ENCODE measurements around the gene KCNJ6. TPM values are rescaled to one million over a fixed set of nuclear protein-coding genes. Genes with fewer than 3 reads are reported as not detected.
"Not testable (repeated sequence)": the region's sequence is repeated elsewhere in the genome, so short reads cannot be mapped to it uniquely, and the experiment has no call there.

Gene KCNJ6
- total and polyA plus RNA-seq, 3 donors from 2014 or later: 0.24 to 0.25 (median 0.25) TPM

DNA sequence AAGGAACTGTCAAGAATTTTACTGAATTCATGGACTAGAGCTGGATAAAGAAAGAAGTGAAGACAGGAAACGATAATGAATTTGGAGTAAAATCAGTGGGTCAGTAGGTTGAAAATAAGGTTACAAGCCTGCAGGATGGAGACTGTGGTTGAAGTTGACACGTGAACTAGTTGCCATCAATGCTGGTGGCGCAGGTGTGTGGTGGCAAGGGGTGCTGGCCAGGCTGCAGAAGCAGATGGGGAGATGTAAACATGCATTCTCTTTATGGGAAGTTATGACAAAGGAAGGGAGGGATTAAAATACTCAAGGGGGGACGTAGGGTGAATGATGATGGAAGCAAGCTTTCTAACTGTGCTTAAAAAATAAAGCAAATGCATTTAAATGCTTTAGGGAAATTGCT lies 263.1 kb downstream of the KCNJ6 start:
- no peak for DNase-seq
- 92 to 94% methylated on average over 4 of the region's 4 CpGs for WGBS, 2 donors
- no peaks in the 10 kb centered on the region for H3K27me3 ChIP-seq
- intact Hi-C loops (cut with DNase I; ENCODE audit: low total_unique reads): no loop called here
- H3K36me3 ChIP-seq (ENCODE audit: low read depth, missing control alignments): no peaks in the 10 kb centered on the region
- H3K4me1 ChIP-seq: peaks cover 5% of the 10 kb centered on the region
- no peak overlapping the region for H3K27ac ChIP-seq
- no peak overlapping the region for H3K4me3 ChIP-seq
- TF ChIP-seq, protein P1, sequence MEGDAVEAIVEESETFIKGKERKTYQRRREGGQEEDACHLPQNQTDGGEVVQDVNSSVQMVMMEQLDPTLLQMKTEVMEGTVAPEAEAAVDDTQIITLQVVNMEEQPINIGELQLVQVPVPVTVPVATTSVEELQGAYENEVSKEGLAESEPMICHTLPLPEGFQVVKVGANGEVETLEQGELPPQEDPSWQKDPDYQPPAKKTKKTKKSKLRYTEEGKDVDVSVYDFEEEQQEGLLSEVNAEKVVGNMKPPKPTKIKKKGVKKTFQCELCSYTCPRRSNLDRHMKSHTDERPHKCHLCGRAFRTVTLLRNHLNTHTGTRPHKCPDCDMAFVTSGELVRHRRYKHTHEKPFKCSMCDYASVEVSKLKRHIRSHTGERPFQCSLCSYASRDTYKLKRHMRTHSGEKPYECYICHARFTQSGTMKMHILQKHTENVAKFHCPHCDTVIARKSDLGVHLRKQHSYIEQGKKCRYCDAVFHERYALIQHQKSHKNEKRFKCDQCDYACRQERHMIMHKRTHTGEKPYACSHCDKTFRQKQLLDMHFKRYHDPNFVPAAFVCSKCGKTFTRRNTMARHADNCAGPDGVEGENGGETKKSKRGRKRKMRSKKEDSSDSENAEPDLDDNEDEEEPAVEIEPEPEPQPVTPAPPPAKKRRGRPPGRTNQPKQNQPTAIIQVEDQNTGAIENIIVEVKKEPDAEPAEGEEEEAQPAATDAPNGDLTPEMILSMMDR (IDR thresholded peaks at IDR 0.05): no peak
- no peak for TF ChIP-seq POLR2A (IDR thresholded peaks at IDR 0.05)
- H3K9me3 ChIP-seq: no peaks in the 10 kb centered on the region

DNA sequence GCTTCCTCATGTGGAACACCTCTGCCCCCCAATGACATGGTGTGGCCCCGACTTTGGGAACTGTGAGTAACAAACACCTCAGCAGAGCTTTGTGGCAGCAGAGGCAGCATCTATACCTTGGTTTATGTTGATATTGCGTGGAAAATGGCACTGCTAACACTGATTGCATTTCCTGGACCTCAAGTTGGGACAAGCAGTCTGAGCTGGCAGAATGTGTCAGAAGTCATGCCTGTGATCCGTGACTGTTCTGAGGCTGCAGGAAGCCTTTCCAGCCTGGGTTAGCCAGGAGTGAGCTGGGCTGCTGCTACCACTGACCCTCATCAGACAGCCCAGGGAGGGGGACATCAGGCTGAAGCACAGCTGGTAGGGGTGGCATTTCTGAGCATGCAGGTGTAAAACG lies 268.5 kb downstream of the KCNJ6 start:
- intact Hi-C loops (cut with DNase I; ENCODE audit: low total_unique reads): no loop called here
- WGBS, 2 donors: 79 to 94% methylated on average over 2 to 4 of the region's 4 CpGs

DNA sequence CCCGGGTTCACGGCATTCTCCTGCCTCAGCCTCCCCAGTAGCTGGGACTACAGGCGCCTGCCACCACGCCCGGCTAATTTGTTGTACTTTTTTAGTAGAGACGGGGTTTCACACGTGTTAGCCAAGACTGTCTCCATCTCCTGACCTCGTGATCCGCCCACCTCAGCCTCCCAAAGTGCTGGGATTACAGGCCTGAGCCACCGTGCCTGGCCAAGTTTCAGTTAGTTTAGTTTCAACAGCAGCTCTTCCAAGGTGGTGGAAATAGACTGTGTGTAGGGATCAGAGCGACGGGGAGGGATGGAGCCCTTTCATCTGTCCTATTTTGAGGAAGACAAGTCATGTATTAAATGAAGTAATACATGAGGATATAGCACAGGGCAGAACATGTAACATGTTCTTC lies 269.5 kb downstream of the KCNJ6 start:
- DNase-seq; intact Hi-C loops (cut with DNase I; ENCODE audit: low total_unique reads): not testable (repeated sequence)
- WGBS, 2 donors: 64 to 68% methylated on average over 12 of the region's 12 CpGs

More for the DNA sequence above, 268.5 kb downstream of the KCNJ6 start:
- Histone ChIP-seq H3K4me1 (no peaks in the 10 kb centered on the region), H3K4me3 (no peak overlapping the region), H3K36me3 (ENCODE audit: low read depth, missing control alignments) (no peaks in the 10 kb centered on the region), H3K9me3 (no peaks in the 10 kb centered on the region), H3K27me3 (no peaks in the 10 kb centered on the region), H3K27ac (no peak overlapping the region)
- TF ChIP-seq, protein P1 (IDR thresholded peaks at IDR 0.05): no peak
- no peak for TF ChIP-seq POLR2A (IDR thresholded peaks at IDR 0.05)
- no peak for DNase-seq

DNA sequence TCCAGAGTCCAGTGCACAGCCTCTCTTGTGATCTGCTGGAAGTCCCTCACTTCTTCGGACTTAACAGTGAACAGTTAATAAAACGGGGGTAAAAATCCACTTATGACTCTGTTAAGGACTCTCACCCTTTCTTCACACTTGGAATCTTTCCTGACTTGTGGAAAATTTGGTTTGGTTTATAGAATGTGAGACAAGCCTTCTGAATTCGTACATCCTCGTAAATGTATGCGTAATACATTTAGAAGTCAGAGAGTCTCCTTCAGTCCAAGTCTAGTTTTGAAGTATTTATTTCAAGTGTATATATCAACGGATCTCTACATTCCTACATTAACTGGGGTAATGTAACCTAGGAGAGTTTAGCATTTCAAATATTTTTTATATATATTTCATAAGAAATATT lies 270.4 kb downstream of the KCNJ6 start:
- no peak for DNase-seq
- Histone ChIP-seq H3K27me3 (no peaks in the 10 kb centered on the region), H3K27ac (no peak overlapping the region), H3K4me3 (no peak overlapping the region), H3K36me3 (ENCODE audit: low read depth, missing control alignments) (no peaks in the 10 kb centered on the region), H3K4me1 (no peaks in the 10 kb centered on the region), H3K9me3 (no peaks in the 10 kb centered on the region)
- TF ChIP-seq POLR2A (IDR thresholded peaks at IDR 0.05): no peak
- TF ChIP-seq, protein P1 (IDR thresholded peaks at IDR 0.05): no peak
- 67 to 75% methylated on average over 6 of the region's 6 CpGs for WGBS, 2 donors
- intact Hi-C loops (cut with DNase I; ENCODE audit: low total_unique reads): no loop called here

More for the DNA sequence above, 269.5 kb downstream of the KCNJ6 start:
- H3K27ac ChIP-seq; H3K4me3 ChIP-seq; H3K4me1 ChIP-seq; H3K36me3 ChIP-seq (ENCODE audit: low read depth, missing control alignments); H3K27me3 ChIP-seq; H3K9me3 ChIP-seq: not testable (repeated sequence)

DNA sequence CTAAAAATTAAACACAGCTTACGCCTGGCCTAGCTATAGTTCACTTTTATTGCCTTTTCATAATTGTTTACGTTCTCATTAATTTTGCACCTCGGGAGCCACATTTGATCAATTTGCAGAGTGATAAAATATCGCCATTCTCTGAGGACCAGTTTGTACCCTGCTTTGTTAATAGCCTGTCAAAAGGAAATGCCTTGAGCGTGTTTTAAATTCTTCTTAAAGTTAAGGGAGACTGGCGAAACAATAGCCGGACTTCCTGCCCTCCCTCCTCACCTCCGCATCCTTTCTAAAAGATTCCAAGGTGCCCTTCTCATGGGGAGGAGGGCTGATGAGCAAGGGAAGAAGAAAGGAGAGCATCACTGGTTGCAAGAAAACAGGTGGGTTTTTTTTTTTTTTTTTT lies 271.6 kb downstream of the KCNJ6 start:
- Histone ChIP-seq H3K27ac (no peak overlapping the region), H3K4me1 (no peaks in the 10 kb centered on the region), H3K27me3 (no peaks in the 10 kb centered on the region), H3K4me3 (no peak overlapping the region), H3K9me3 (no peaks in the 10 kb centered on the region), H3K36me3 (ENCODE audit: low read depth, missing control alignments) (no peaks in the 10 kb centered on the region)
- 70 to 74% methylated on average over 8 of the region's 8 CpGs for WGBS, 2 donors
- no peak for DNase-seq
- intact Hi-C loops (cut with DNase I; ENCODE audit: low total_unique reads): no loop called here
- TF ChIP-seq POLR2A (IDR thresholded peaks at IDR 0.05): no peak
- TF ChIP-seq, protein P1 (IDR thresholded peaks at IDR 0.05): no peak

DNA sequence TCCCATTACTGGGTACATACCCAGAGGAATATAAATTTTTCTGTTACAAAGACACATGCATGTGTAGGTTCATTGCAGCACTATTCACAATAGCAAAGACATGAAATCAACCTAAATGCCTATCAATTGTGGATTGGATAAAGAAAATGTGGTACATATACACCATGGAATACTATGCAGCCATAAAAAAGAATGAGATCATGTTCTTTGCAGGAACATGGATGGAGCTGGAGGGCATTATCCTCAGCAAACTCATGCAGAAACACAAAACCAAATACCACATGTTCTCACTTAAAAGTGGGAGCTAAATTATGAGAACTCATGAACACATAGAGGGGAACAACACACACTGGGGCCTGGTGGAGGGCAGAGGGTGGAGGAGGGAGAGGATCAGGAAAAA lies 272.4 kb downstream of the KCNJ6 start:
- H3K27ac ChIP-seq; H3K4me3 ChIP-seq; intact Hi-C loops (cut with DNase I; ENCODE audit: low total_unique reads); H3K4me1 ChIP-seq; H3K36me3 ChIP-seq (ENCODE audit: low read depth, missing control alignments); DNase-seq; H3K27me3 ChIP-seq; H3K9me3 ChIP-seq: not testable (repeated sequence)

Measured in testis (tissue), 3 donors.